GM23338 (cell line): Measurements from ENCODE around the gene TIMM29. TPM values are rescaled to one million over a fixed set of nuclear protein-coding genes. Genes with fewer than 3 reads are reported as not detected.

Source experiments
- ATAC-seq: fragments of 200-7000 bp; cut with Tn5 transposase; 3 replicates; pipeline ENCODE4 v1.9.1; 2020
- DNase-seq: peaks from one replicate; pipeline ENCODE4 v3.0.0-alpha.2; 2015; ENCODE audit warnings: low spot score
- H2AFZ ChIP-seq: fragments of 200-600 bp; sonication (generic); 2 replicates; pipeline ENCODE4 v1.8.0; 2016; ENCODE audit warnings: antibody characterized with exemption, mild to moderate bottlenecking, moderate library complexity
- H3F3A ChIP-seq: fragments of 200-600 bp; sonication (generic); replicated peaks from 2 replicates; pipeline ENCODE4 v1.8.0; 2017; ENCODE audit warnings: antibody characterized with exemption, mixed run types, low read depth
- H3K27ac ChIP-seq: fragments of 200-600 bp; sonication (generic); 2 replicates; pipeline ENCODE4 v1.6.1; 2016; ENCODE audit warnings: low read depth
- H3K27me3 ChIP-seq: fragments of 200-600 bp; sonication (generic); 2 replicates; pipeline ENCODE4 v1.8.0; 2016; ENCODE audit warnings: mild to moderate bottlenecking, mixed run types, moderate library complexity; ENCODE audit not compliant: insufficient read depth
- H3K36me3 ChIP-seq: fragments of 200-600 bp; sonication (generic); 2 replicates; pipeline ENCODE4 v1.8.0; 2016; ENCODE audit warnings: mild to moderate bottlenecking; ENCODE audit not compliant: insufficient read depth
- H3K4me1 ChIP-seq: fragments of 200-600 bp; sonication (generic); 2 replicates; pipeline ENCODE4 v1.8.0; 2016; ENCODE audit warnings: mild to moderate bottlenecking, moderate library complexity; ENCODE audit not compliant: insufficient read depth
- H3K4me2 ChIP-seq: fragments of 200-600 bp; sonication (generic); 2 replicates; pipeline ENCODE4 v1.7.1; 2017; ENCODE audit warnings: mixed run types
- H3K4me3 ChIP-seq: fragments of 200-600 bp; sonication (generic); 2 replicates; pipeline ENCODE4 v1.6.1; 2016; ENCODE audit warnings: mixed run types
- H3K79me2 ChIP-seq: fragments of 200-600 bp; sonication (generic); replicated peaks from 2 replicates; pipeline ENCODE4 v1.8.0; 2017; ENCODE audit warnings: mild to moderate bottlenecking; ENCODE audit not compliant: insufficient read depth
- H3K9me2 ChIP-seq: fragments of 200-600 bp; sonication (generic); 2 replicates; pipeline ENCODE4 v1.8.0; 2017; ENCODE audit not compliant: insufficient read depth
- H4K20me1 ChIP-seq: fragments of 200-600 bp; sonication (generic); replicated peaks from 2 replicates; pipeline ENCODE4 v1.8.0; 2017; ENCODE audit warnings: mild to moderate bottlenecking; ENCODE audit not compliant: insufficient read depth
- H3K27ac Mint-ChIP-seq: 2 replicates; pipeline ENCODE4 v1.8.0; 2020; ENCODE audit warnings: inconsistent platforms, mild to moderate bottlenecking, moderate library complexity, mixed read lengths
- H3K27me3 Mint-ChIP-seq: 3 replicates; pipeline ENCODE4 v1.8.0; 2022; ENCODE audit warnings: low read depth, mild to moderate bottlenecking, moderate library complexity, mixed read lengths, inconsistent platforms; ENCODE audit not compliant: insufficient read depth, poor library complexity
- H3K36me3 Mint-ChIP-seq: 3 replicates; pipeline ENCODE4 v1.8.0; 2021; ENCODE audit warnings: low read depth, mild to moderate bottlenecking, inconsistent platforms, moderate library complexity, mixed read lengths
- H3K4me1 Mint-ChIP-seq: 3 replicates; pipeline ENCODE4 v1.8.0; 2020; ENCODE audit warnings: mild to moderate bottlenecking, inconsistent platforms, mixed read lengths
- H3K4me3 Mint-ChIP-seq: 3 replicates; pipeline ENCODE4 v1.8.0; 2021; ENCODE audit warnings: moderate library complexity, mild to moderate bottlenecking, inconsistent platforms, mixed read lengths
- H3K9me3 Mint-ChIP-seq: 3 replicates; pipeline ENCODE4 v1.8.0; 2020; ENCODE audit warnings: moderate library complexity, mild to moderate bottlenecking, inconsistent platforms, mixed read lengths
- CREB1 ChIP-seq: fragments of 250-450 bp; sonication (Bioruptor Pico); IDR thresholded peaks from 2 replicates; pipeline ENCODE4 v1.5.0; 2020; ENCODE audit warnings: low read depth, mild to moderate bottlenecking, moderate library complexity
- EZH2 ChIP-seq: fragments of 200-600 bp; sonication (generic); IDR thresholded peaks from one replicate; pipeline ENCODE4 v1.8.0; 2017; ENCODE audit warnings: antibody characterized with exemption, mild to moderate bottlenecking, low read depth; ENCODE audit not compliant: unreplicated experiment
- EZH2phosphoT487 ChIP-seq: fragments of 200-600 bp; sonication (generic); IDR thresholded peaks from one replicate; pipeline ENCODE4 v1.8.1; 2018; ENCODE audit warnings: antibody characterized with exemption; ENCODE audit not compliant: unreplicated experiment
- JUNB ChIP-seq: IDR thresholded peaks from one replicate; pipeline ENCODE4 v1.6.1; 2016; ENCODE audit warnings: antibody characterized with exemption; ENCODE audit not compliant: unreplicated experiment
- NANOG ChIP-seq: IDR thresholded peaks from 2 replicates; pipeline ENCODE4 v1.6.1; 2016; ENCODE audit warnings: antibody characterized with exemption, borderline replicate concordance
- POLR2AphosphoS5 ChIP-seq: IDR thresholded peaks from 2 replicates; pipeline ENCODE4 v1.6.1; 2016; ENCODE audit warnings: antibody characterized with exemption, low read depth
- STAT1 ChIP-seq: IDR thresholded peaks from one replicate; pipeline ENCODE4 v1.6.1; 2016; ENCODE audit warnings: antibody characterized with exemption; ENCODE audit not compliant: unreplicated experiment
- ZNF114 ChIP-seq: fragments of 250-450 bp; sonication (Bioruptor Pico); IDR thresholded peaks from 2 replicates; pipeline ENCODE4 v1.5.0; 2020; ENCODE audit warnings: mild to moderate bottlenecking, moderate library complexity
- ZNF331 ChIP-seq: fragments of 250-450 bp; sonication (Bioruptor Pico); IDR thresholded peaks from 2 replicates; pipeline ENCODE4 v1.5.0; 2020; ENCODE audit warnings: low read depth, mild to moderate bottlenecking, moderate library complexity
- ZNF462 ChIP-seq: fragments of 250-450 bp; sonication (Bioruptor Pico); IDR thresholded peaks from 2 replicates; pipeline ENCODE4 v1.5.0; 2020; ENCODE audit warnings: mild to moderate bottlenecking, moderate library complexity
- polyA plus RNA-seq: library from polyadenylated mRNA; unstranded; fragments of >200 nt; fragmentation: Nextera tagmentation; extraction: Ambion mirVana; gene quantifications from 2 replicates; pipeline ENCODE4 v1.2.1, GENCODE V29; 2016
- total RNA-seq: library from RNA; depleted of rRNA; stranded (reverse); fragments of >200 nt; shearing (Covaris generic); gene quantifications from 2 replicates; pipeline ENCODE4 v1.2.3, GENCODE V29; 2014
- TF ChIP-seq, protein P1 (sequence below): IDR thresholded peaks from 2 replicates; pipeline ENCODE4 v1.6.1; 2016; ENCODE audit warnings: antibody characterized with exemption
- TF ChIP-seq, protein P2 (sequence below), 2 experiments: fragments of 200-600 bp in 1 of 2; sonication (generic) in 1 of 2; conservative IDR thresholded peaks; 2 replicates each; pipeline versions ENCODE4 v1.5.1 to v1.6.1; 2016 to 2017; ENCODE audit warnings: antibody characterized with exemption in 2 of 2, low read depth in 2 of 2, mild to moderate bottlenecking in 2 of 2, moderate library complexity in 1 of 2
- TF ChIP-seq, protein P3 (sequence below): IDR thresholded peaks from one replicate; pipeline ENCODE4 v1.6.1; 2018; ENCODE audit warnings: antibody characterized with exemption; ENCODE audit not compliant: unreplicated experiment

Gene TIMM29
- total and polyA plus RNA-seq, 2 experiments from 2014 or later: 24.1 to 60.7 TPM

DNA sequence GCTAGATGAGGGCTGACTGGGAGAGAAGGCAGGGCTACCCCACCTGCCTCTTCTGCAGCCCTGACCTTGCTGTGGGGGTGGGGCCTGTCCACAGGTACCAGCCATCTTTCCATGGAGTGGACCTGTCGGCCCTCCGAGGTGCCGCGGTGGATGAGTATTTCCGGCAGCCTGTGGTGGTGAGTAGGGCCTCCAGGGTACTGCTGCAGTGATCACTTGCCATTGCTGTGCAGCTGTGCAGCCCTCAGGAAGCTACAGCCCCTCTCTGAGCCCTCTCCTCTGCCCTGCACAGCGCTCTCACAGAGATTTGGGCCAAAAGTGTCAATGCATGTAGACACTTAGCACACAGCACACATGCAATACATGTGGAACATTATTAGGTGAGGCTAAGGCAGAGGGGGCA lies 12.0 kb upstream of the TIMM29 start:
- Histone ChIP-seq H3K9me2 (no peaks in the 10 kb centered on the region), H3K4me3 (no peak overlapping the region), H3K79me2 (no peaks in the 10 kb centered on the region), H3K4me2 (no peak overlapping the region), H4K20me1 (no peaks in the 10 kb centered on the region), H3F3A (peaks cover 7% of the 10 kb centered on the region; the same call in 1 of the 2 replicates), H3K27me3 (no peaks in the 10 kb centered on the region), H3K4me1 (no peaks in the 10 kb centered on the region), H2AFZ (no peak overlapping the region), H3K27ac (no peak overlapping the region), H3K36me3 (no peaks in the 10 kb centered on the region; the same call in 1 of the 2 replicates)
- H3K4me3 Mint-ChIP-seq: no peak overlapping the region
- no peak for TF ChIP-seq EZH2
- TF ChIP-seq JUNB: no peak
- no peak for TF ChIP-seq CREB1 (CRISPR knock-in tag)
- TF ChIP-seq STAT1: no peak
- no peak for TF ChIP-seq ZNF114 (CRISPR knock-in tag)
- TF ChIP-seq, protein P1, sequence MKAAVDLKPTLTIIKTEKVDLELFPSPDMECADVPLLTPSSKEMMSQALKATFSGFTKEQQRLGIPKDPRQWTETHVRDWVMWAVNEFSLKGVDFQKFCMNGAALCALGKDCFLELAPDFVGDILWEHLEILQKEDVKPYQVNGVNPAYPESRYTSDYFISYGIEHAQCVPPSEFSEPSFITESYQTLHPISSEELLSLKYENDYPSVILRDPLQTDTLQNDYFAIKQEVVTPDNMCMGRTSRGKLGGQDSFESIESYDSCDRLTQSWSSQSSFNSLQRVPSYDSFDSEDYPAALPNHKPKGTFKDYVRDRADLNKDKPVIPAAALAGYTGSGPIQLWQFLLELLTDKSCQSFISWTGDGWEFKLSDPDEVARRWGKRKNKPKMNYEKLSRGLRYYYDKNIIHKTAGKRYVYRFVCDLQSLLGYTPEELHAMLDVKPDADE: no peak
- no peak for TF ChIP-seq ZNF462
- TF ChIP-seq, protein P2, sequence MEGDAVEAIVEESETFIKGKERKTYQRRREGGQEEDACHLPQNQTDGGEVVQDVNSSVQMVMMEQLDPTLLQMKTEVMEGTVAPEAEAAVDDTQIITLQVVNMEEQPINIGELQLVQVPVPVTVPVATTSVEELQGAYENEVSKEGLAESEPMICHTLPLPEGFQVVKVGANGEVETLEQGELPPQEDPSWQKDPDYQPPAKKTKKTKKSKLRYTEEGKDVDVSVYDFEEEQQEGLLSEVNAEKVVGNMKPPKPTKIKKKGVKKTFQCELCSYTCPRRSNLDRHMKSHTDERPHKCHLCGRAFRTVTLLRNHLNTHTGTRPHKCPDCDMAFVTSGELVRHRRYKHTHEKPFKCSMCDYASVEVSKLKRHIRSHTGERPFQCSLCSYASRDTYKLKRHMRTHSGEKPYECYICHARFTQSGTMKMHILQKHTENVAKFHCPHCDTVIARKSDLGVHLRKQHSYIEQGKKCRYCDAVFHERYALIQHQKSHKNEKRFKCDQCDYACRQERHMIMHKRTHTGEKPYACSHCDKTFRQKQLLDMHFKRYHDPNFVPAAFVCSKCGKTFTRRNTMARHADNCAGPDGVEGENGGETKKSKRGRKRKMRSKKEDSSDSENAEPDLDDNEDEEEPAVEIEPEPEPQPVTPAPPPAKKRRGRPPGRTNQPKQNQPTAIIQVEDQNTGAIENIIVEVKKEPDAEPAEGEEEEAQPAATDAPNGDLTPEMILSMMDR (conservative IDR thresholded peaks at IDR 0.05; ENCODE audit: low read depth in 2 of 2): no peak
- no peak for TF ChIP-seq NANOG
- TF ChIP-seq, protein P3, sequence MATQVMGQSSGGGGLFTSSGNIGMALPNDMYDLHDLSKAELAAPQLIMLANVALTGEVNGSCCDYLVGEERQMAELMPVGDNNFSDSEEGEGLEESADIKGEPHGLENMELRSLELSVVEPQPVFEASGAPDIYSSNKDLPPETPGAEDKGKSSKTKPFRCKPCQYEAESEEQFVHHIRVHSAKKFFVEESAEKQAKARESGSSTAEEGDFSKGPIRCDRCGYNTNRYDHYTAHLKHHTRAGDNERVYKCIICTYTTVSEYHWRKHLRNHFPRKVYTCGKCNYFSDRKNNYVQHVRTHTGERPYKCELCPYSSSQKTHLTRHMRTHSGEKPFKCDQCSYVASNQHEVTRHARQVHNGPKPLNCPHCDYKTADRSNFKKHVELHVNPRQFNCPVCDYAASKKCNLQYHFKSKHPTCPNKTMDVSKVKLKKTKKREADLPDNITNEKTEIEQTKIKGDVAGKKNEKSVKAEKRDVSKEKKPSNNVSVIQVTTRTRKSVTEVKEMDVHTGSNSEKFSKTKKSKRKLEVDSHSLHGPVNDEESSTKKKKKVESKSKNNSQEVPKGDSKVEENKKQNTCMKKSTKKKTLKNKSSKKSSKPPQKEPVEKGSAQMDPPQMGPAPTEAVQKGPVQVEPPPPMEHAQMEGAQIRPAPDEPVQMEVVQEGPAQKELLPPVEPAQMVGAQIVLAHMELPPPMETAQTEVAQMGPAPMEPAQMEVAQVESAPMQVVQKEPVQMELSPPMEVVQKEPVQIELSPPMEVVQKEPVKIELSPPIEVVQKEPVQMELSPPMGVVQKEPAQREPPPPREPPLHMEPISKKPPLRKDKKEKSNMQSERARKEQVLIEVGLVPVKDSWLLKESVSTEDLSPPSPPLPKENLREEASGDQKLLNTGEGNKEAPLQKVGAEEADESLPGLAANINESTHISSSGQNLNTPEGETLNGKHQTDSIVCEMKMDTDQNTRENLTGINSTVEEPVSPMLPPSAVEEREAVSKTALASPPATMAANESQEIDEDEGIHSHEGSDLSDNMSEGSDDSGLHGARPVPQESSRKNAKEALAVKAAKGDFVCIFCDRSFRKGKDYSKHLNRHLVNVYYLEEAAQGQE: no peak
- TF ChIP-seq ZNF331 (CRISPR knock-in tag): no peak
- no peak for TF ChIP-seq POLR2AphosphoS5
- no peak for TF ChIP-seq EZH2phosphoT487
- peaks cover 17% of the 10 kb centered on the region for H3K27me3 Mint-ChIP-seq
- H3K36me3 Mint-ChIP-seq: peaks cover 49% of the 10 kb centered on the region
- DNase-seq (no peak), ATAC-seq (no peak)
- H3K4me1 Mint-ChIP-seq: no peaks in the 10 kb centered on the region; the same call in 2 of the 3 replicates
- no peaks in the 10 kb centered on the region for H3K9me3 Mint-ChIP-seq
- H3K27ac Mint-ChIP-seq: no peak overlapping the region
